NCI-H82 (cell line): ENCODE data around the gene EIF3B.
"Not testable (repeated sequence)": the region's sequence is repeated elsewhere in the genome, so short reads cannot be mapped to it uniquely, and the experiment has no call there.

Experiments
- DNase-seq: peaks from one replicate; lab custom pipeline; 2025; lab: John Stamatoyannopoulos, UW

Gene EIF3B

DNA sequence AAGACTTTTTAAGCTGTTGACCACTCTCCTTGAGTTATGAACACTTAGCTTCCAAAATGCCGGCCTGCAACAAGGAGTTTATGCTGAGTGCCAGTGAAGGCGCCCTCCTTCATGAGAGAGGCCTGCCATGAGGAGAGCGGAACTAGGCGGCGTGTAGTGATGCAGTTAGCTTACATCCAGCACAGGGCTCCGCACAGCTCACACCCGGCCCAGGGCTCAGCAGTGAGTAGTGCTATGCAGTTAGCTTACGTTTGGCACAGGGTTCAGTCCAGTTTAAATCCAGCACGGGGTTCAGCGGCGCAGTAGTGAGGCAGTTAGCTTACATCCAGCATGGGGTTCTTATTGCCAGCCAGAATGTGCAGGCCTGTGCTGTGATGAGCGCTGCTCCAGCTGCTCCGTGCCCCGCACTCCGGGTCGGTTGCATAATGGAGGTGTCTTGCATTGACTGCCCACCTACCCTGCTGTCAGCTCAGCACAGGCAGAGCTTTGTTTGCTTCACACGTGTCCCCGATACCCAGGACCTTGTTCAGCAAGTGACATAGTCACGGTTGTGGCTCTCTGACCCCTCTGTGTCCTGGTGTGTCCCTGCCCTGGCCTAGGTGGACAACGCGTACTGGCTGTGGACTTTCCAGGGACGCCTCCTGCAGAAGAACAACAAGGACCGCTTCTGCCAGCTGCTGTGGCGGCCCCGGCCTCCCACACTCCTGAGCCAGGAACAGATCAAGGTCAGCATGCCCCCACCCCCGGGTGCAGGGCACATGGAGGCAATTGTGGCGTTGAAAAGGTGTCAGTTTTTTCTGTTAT lies 21.9 kb downstream of the EIF3B start:
- DNase-seq: no peak

DNA sequence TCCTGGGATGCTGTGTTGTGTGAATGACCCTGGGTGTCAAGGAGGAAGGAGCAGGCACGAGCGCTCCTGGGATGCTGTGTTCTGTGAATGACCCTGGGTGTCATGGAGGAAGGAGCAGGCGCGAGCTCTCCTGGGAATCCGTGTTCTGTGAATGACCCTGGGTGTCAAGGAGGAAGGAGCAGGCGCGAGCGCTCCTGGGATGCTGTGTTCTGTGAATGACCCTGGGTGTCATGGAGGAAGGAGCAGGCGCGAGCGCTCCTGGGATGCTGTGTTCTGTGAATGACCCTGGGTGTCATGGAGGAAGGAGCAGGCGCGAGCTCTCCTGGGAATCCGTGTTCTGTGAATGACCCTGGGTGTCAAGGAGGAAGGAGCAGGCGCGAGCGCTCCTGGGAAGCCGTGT lies 22.9 kb downstream of the EIF3B start:
- not testable (repeated sequence) for DNase-seq

DNA sequence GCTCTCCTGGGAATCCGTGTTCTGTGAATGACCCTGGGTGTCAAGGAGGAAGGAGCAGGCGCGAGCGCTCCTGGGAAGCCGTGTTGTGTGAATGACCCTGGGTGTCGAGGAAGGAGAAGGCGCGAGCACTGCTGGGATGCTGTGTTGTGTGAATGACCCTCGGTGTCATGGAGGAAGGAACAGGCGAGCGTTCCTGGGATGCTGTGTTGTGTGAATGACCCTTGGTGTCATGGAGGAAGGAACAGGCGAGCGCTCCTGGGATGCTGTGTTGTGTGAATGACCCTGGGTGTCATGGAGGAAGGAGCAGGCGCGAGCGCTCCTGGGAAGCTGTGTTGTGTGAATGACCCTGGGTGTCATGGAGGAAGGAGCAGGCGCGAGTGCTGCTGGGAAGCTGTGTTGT lies 23.5 kb downstream of the EIF3B start:
- DNase-seq: not testable (repeated sequence)

DNA sequence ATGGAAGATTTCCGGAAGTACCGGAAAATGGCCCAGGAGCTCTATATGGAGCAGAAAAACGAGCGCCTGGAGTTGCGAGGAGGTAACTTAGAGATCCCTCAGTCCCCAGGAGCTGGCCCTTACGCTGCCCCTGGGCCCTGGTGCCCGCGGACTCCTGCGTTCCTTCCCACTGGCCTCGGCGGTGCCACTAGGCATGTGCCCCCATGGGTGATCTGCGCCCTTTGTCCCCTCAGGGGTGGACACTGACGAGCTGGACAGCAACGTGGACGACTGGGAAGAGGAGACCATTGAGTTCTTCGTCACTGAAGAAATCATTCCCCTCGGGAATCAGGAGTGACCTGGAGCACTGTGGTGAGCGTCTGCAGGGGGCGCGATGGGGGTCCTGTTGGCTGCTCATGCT lies 24.5 kb downstream of the EIF3B start:
- DNase-seq: no peak

DNA sequence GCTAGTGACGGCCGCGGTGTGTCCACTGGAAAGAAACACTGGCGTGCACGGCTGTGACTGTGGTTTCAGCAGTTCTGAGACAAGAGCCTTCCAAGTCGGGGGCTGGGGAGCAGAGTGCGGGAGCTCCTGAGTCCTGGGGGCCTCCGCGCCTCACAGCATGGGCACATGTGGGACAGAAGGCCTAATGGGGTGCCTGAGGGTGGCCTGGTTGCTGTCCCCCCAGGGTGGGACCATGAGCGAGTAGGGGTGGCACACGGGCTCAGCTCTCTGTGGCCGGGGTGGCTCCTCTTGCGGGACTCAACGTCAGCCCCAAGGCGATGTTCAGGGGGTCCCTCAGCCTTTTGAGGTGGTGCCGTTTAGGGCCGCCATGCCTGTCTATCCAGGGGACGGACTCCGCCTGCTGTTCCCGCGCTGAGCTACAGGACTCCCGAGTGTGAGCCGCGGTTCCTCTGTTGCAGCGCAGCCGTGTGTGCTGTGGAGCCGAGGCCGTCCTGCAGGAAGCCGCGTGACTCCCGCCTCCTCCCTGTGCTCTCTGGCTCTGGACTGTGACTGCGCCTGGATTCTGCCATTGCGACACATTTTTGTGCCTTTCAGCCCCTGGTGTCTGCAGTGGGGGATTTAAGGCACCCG lies 25.3 kb downstream of the EIF3B start:
- DNase-seq: no peak

DNA sequence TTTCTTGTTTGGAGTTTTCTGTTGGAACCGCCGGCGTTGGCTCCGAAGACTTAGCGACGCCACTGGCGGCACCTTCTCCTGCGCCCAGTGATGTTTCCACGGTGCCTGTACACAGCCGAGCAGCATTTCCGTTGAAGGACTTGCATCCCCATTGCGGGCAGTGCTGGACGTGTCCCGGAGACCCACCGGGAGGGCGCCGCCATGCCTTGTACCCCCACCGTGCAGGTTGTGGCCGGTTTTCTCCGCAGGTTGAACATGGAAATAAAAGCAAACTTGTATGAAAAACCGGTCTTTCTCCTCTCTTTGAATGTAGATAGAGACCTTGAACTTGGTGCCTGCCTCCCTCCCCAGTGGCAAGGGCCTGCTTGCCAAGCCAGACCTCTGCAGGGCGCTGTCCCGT lies 25.8 kb downstream of the EIF3B start:
- DNase-seq: no peak

DNA sequence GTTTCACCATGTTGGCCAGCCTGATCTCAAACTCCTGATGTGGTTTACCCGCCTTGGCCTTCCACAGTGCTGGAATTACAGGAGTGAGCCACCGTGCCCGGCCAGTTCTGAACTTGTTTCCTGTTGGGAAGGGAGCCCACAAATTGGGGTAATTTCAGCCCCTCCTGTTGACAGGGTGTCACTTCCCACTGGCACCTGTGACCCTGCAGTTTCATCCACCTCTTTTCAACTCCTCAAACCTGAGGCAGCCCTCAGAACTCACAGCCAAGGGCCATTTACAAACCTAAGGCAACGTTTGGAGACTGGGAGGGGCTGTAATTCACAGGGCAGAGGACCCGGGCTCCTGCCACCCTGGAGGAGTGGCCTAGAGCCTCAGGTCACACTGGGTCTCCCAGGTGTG lies 26.6 kb downstream of the EIF3B start:
- DNase-seq: no peak

DNA sequence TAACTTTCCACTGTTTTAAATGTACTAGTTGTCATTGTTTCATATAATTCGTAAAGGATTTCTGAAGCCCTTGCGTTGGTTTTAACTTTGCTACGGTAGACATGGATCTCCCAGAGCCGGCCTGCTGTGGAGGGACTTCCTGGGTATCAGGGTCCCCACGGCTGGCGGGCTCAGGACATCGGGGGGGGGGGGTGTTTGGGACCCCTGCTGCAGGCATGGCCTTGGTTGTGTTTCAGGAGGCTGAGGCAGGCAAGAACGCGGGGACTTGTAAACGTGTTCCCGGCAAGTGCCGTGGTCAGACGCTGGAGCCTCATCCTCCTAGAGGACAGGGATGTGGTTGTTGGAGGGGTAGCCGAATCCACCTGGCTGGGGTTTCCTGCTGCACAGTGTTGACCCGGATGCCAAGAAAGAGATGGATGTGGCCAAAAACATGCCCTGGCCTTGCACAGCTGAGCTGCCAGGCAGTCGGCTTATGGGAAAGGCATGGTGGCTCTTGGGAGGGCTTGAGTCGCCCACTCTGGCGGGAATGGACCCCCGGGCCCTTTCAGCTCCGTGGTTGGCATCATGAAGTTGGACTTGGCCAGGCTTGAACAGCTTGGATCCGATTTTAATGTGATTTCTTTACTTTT lies 27.4 kb downstream of the EIF3B start:
- DNase-seq: no peak

DNA sequence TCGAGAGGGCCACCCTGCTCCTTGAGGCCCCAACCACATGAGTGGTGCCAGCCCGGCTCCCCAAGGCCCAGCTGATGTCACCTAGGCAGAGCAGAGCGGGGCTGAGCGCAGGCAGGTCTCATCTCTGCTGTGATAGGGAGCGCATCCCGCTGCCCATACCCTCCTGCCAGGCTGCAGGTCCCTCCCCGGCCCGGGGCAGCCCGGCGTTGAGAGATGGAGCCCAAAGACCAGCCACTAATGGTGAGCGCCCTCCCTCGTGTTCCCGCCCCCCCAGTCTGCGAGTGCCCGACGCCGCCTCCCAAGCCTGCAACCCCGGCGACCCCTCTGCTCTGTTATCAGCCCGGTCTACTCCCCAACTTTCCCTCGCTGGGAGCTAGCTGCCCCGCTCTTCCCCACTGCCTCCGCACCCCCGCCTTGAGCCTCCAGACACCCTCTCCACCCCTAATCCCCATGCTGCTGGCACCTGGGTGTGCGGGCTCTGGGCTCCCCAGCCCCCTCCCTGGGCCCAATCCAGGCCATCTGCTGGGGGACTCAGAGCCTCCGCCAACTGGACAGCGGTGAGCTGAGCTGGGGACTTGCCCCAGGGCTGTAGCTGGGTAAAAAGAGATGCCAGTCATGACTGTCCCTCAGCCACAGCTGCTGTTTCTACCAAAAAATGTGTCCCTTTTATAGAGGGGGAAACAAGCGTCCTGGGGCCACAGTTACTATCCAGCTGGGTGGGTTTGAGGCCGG lies 29.1 kb downstream of the EIF3B start:
- peak; percentile 78 for DNase-seq

DNA sequence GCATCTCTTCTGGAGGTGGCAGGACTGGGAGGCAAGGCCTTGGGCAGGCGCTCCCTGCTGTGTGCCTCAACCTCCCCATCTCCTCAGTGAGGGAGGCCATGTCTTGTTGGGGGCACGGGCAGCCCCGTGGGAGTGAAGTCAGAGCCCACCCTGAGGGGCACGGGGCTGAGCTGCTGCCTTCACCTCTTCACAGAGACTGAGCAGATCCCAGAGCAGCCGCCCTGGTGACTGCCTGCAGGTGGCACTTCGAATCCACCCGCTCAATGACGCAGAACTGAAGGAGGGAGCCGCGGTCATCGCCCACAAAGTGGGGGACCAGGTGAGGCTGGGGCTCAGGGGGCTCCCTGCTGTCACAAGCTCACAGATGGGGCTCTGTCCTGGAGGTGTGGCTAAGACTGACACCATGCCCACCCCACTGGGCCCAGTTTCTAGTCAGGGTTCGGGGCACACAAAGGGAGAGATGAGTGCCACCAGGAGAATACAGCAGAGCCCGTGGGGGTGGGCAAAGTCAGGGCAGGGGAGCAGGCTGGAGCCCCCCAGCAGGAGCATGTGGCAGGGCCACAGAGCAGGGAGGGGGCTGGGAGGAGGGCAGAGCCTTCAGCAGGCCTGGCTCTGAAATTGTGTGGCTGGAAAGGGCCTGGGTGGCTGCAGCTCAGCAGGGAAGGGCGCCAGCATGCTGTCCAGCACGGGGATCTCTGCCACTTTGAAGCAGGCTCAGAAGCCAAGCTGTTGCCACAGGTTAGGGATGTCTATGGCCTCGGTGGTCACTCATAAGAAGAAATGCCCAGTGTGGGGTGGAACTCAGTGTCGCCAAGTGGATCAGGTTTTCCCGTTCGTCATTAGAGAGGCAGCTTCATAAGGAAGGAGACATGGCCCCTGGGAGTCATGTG lies 30.0 kb downstream of the EIF3B start:
- no peak for DNase-seq

DNA sequence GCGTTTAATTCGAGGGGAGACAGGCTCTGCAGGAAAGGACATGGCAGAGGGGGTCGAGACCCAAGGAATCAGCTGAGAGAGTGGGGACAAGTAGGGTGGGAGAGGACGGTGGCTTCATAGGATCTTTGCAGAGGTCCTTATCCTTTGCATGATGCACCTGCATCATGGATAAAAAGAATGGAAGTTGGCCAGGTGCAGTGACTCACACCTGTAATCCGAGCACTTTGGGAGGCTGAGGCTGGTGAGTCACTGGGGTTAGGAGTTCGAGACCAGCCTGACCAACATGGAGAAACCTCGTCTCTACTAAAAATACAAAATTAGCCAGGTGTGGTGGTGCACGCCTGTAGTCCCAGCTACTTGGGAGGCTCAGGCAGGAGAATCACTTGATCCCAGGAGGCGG lies 31.5 kb downstream of the EIF3B start:
- not testable (repeated sequence) for DNase-seq

DNA sequence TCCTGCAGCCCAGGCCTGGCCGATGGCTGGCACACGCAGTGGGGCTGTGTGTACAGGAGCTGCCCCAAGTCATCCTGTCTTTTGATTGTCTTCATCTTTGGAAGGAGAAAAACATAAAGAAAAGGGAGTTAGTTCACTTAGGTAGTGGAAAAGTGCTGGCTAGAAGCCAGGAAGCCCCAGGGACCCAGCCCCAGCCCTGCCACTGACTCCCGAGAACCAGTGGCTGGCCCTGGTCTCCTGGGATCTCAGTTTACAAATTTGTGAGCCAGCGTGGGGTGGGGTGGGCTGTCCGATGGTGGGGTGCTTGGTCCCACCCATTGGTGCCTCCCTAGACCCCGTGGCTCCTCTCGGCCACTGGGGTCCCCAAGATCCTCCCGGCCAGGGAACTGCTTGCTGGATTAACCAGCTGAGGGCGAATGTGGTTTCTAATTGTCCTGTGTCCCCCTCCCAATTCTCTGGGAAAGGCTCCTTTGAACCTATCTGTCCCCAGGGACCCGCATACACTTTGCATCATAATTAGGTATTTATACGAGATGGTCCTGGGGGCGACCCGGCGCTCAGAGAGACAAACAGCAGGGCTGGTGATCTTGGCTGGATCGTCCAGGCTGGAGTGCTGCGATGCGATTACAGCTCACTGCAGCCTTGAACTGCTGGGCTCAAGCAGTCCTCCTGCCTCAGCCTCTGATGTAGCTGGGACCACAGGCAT lies 32.5 kb downstream of the EIF3B start:
- no peak for DNase-seq

DNA sequence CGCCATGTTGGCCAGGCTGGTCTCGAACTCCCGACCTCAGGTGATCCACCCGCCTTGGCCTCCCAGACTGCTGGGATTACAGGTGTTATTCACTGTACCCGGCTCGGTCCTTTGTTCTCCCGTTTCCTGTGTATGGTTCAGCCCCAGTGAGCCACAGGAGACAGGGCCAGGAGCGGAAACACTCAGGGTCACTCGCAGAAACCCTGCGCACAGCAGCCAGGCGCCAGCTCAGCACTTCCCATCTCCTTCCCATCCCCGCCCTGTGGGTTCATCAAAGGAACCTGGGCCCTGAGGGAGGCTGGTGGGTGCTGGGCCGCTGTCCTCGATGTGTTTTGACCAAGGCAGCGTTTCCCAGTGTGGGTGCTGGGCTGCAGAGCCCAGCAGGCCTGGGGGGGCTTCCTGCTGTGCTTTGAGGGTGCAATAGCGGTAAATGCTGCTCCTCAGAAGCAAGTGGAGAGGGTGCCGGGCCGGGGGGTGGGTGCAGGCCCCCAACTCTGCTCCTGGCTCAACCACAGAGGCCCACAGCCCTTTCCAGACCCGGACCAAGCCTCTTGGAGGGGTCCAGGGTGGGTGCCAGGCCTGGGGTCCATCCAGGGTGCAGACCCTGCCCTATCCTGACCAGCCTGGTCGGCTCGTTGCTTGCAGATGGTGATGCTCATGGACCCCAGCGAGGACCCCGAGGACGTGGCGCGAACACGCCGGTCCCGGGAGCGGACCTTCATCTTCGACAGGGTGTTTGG lies 33.4 kb downstream of the EIF3B start:
- no peak for DNase-seq

DNA sequence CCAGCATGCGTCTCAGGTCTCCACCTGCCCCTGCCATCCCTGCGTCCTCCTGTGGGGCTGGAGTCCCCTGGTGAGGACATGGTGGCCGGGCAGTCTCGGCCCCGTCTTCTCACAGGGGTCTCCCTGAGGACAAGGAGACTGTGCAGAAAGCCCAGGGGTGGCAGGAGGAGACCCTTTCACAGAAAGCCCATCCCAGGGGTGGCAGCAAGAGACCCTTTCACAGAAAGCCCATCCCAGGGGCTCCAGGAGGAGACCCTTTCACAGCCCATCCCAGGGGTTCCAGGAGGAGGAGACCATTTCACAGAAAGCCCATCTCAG lies 34.0 kb downstream of the EIF3B start:
- DNase-seq: no peak

DNA sequence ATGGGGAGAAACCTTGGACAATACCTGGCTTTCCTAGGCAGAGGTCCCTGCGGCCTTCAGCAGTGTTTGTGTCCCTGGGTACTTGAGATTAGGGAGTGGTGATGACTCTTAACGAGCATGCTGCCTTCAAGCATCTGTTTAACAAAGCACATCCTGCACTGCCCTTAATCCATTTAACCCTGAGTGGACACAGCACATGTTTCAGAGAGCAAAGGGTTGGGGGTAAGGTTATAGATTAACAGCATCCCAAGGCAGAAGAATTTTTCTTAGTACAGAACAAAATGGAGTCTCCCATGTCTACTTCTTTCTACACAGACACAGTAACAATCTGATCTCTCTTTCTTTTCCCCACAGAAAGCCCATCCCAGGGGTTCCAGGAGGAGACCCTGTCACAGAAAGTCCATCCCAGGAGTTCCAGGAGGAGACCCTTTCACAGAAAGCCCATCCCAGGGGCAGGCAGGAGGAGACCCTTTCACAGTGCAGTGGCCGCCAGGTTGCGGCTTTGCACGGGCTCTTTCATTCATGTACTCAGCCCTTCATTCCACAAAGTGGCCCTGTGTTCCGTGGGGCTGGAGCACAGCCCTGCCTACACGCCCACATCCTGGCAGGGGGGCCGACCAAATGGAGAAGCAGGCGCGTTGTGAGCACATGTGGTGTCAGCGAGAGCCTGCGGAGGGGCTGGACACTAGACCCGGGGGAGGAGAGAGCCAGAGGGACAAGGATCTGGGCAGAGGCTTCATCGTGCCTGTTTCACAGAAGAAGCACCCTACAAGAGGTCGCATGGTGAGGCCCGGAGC lies 35.6 kb downstream of the EIF3B start:
- not testable (repeated sequence) for DNase-seq

DNA sequence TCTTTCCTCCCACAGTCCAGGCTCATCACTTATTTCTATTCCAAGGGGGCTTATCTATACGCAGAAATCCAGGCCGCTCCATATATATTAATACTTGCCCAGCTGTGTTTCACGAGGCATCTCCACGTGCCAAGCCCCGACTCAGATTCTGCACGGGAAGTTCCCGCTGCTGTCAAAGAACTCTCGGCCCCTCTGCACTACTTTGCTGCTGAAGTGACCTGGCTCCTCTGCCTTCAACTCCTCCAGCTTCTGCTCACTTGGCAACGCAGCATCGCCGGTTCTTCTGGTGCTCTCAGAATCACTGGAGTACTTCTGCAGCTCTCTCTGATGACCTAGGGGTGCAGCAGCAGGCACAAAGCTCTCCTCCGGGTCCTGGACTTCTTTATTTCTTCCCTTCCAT lies 39.1 kb downstream of the EIF3B start:
- no peak for DNase-seq

DNA sequence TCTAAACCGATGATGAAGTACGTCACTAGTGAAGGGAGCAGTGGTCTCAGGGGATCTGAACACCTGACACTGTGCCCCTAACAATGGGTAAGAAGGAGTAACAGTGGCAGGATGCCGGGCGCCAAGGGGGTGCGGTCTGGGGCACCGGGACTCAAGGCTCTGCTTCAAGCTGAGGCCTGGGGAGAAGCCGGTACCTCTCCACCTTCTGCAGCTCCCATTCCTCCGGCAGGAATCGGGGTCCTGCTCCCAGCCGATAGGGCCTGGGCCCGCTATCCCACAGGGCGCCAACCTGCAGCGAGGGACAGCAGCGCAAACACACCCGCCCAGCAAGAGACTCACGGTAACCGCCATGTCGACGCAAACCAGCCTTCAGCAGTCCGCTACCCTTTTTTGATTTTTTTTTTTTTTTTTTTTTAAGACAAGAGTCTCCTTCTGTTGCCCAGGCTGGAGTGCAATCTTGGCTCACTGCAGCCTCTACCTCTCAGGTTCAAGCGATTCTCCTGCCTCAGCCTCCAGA lies 40.0 kb downstream of the EIF3B start:
- DNase-seq: no peak

DNA sequence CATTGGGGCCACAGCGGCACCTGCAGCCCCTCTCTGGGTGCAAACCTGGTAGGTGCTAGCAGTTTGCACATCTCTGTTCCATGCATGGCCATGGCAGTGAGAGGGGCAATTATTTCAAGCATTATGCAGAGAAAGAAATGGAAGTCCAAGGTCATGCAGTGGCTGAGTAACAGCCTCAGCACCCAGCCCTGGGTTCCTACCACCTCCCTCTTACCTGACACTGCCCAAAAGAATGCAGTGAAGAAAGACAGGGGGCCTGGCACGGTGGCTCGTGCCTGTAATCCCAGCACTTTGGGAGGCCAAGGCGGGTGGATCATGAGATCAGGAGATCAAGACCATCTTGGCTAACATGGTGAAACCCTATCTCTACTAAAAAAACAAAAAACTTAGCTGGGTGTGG lies 43.9 kb downstream of the EIF3B start:
- no peak for DNase-seq

DNA sequence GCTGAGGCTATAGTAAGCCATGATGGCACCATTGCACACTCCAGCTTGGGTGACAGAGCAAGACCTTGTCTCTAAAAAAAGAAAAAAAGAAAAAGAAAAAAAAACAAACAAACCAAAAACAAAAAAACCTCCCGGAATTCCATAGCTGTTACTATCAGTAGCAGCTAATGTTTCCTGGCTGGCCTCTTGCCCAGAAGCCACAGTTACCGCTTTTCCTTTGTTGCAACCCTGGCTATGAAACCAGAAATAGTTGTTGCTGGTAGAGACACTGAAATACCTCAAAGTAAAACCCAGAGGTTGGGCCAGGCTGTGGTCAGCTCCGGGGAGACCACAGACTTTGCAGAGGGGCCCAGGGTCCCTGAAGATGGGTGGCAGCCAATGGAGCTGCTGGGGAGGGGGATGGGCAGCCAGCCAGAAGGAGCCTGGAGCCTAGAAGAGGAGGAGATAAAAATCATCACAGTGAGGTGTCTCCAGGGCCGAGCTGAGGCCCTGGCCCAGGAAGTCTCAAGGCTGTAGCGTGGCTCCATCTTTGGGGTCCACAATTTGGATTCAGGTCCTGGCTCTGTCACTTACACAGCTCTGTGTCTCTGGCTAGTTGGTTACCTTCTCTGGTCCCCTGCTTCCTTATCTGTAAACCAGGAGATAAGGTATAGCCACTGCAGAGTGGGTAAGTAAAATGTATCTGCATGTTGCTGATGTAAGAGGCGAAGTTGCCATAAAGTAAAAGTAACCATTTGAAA lies 45.4 kb downstream of the EIF3B start:
- DNase-seq: no peak
